ENCODE measurements around the gene DNAI4. TPM values are rescaled to one million over a fixed set of nuclear protein-coding genes. Genes with fewer than 3 reads are reported as not detected.
"Not testable (repeated sequence)": the region's sequence is repeated elsewhere in the genome, so short reads cannot be mapped to it uniquely, and the experiment has no call there.

DNAI4 gene
- total RNA-seq, 1 donor from 2014 or later: 8.4 TPM

DNA sequence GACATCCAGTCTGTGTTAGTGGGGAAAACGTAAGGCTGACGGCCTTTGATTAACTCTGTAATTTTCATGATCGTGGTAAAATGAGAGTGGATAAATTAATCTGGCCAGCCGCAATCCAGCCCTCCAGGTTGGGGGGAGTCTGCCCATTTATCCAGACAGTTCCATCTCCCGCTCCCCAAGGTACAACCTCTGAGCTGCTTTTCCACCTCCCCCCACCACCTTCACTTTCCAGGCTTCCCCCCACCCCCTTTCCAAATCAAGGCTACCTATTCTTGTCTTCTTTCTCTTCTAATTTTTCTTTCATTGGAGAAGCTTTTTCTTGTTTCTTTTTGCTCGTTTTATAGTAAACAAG lies 6.1 kb upstream of the DNAI4 start:
- no peak for ATAC-seq
- no peak for DNase-seq
- intact Hi-C loops (cut with micrococcal nuclease): no loop called here

DNA sequence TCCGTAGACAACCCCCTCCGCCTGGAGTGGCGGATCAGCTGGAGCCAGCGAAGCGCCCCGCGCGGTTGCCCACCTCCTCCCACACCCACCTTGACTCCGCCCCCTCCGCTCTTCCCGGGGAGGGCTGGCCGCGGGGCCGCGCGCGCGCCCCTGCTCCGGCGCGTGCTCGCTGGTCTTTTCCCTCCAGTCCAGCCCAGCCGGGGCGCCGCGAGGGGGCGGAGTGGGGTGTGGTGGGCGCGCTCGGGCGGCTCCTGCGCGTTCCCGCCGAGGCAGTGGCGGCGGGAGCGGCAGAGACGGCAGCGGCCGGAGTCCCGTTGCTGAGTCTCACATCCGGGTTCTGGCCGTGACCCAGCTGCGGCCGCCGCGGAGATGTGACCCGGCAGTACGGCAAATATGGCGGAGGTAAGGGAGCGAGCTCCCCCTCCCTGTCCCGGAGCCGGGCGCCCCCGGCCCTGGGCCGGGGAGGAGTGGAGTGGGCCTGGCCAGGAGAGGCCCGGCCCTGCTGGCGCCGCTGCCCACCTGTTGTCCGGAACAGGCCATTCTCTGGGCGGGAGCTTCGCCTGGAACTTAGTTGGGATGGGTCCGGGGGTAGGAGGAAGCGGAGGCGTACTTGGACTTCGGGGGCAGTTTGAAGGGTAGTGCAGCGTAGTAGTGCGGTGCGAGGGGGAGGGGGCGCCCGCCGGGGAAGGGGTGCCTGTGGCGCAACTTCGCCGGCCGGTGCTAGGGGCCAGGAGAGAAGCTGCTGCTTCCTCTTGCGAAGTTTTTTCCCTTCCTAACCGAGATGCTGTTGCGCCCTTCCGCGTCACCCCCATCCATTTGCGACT lies 5.6 kb upstream of the DNAI4 start:
- intact Hi-C loops (cut with micrococcal nuclease): no loop called here
- DNase-seq (peak; percentile 98), ATAC-seq (peak; percentile 90)

DNA sequence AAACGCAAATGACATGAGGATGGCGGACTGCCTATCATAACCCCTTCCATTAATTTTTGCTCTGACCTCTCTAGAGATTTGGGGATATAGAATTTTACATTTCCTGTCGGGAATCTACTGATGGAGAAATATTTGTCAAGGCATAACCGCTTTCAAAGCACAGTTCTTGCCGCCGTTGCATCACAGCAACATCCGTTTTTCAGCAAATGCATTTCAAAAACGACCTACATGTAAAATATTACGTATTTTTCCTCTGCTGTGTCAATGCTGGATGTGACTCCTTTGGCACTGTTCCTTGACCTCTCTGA lies 5.0 kb upstream of the DNAI4 start:
- DNase-seq (no peak), ATAC-seq (no peak)
- intact Hi-C loops (cut with micrococcal nuclease): no loop called here

DNA sequence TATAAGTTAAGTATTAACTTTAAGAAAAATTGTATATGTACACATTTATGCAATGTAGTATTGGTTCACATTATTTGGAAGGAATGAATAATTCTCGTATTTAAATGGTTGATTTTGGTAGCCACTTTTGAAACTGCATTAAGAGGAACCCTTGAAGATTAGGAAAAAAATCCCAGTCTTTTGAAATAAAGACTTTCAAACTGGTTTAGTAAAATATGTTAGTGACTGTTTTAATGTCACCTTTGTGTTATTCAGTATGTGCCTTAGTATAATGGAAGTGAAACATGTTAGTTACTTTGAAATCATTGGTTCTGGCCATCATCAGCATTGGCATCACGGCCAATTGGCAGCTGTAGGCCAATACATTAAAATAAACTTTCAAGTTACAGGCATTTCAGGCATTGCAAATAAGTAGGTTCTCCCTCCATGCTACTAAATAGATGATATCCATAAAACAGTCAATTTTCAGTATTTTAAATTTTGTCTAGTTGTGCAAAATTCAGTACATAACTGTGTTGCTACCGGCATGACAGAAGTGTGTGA lies 4.6 kb upstream of the DNAI4 start:
- intact Hi-C loops (cut with micrococcal nuclease): no loop called here
- DNase-seq (no peak), ATAC-seq (no peak)

DNA sequence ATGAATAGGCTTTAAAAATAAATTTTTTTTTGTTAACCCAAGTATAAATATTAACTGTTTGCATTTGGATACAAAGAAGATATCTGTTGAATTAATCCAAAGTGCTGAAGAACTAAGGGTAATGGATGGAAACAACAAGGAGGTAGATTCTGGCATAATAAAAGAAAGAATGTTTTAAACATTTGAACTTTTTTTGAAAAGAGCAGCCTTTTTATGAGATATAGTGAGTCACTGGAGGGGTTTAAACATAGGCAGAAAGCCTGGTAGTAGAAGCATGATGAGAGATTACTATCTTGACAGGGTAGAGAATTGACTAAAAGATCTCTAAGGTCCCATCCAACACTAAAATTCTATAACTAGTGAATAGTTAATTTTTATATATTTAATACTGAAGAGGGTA lies 2.9 kb upstream of the DNAI4 start:
- no peak for DNase-seq
- no peak for ATAC-seq
- intact Hi-C loops (cut with micrococcal nuclease): no loop called here

DNA sequence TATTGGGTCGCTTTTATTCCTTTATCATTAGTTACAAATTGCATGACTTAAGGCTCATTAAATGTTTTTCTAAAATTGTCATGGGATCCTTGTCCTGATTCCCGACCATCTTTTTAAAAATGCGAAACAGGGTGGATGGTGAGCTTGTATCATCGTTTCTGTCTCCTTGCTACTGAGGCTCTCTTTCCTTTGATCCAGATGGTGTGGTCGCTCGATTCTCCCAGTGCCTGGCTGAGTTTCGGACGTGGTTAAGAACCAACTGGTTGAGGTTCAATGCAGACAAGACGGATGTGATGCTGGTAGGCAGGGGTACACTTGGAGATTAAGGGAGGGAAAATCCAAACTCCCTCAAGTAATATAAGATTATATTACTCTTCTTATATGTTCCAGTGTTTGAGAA lies 1.3 kb upstream of the DNAI4 start:
- intact Hi-C loops (cut with micrococcal nuclease): no loop called here
- DNase-seq: no peak
- no peak for ATAC-seq

DNA sequence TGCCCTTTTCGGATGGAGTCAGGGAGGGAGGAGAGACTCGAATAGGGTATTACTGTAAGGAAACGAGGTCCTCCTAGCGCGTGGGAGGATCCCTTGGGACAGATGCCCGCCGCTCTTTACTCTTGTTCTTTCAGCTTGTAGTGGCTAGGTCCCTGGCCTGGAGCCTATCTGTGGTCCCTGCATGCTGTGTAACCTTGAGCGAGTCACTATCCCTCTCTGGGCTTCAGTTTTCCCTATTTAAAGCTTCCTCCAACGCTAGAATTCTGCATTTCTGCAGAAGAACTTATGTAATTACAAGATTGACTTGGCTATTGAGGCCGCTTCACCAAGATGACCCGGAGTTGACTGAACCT lies 878 bp upstream of the DNAI4 start:
- DNase-seq: no peak
- ATAC-seq: peak; percentile 2
- intact Hi-C loops (cut with micrococcal nuclease): no loop called here

DNA sequence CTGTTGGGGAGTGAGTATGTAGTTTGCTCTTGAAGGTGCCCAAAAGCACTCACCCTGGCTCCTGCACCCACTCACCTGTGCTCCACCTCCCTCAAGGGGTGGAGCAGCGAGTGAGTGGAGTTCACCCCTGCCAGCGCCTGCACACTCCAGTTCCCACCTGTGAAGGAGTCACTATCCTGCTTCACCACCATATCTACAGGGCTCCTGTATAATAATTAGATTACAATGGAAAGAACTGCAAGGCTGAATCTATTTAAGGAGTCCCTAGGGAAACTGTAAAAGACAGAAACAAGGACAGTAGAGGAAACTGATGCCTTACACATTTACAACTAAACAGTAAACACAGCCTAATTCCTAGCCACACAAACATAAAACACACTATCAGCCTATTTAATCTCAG lies 4.1 kb downstream of the DNAI4 start:
- no peak for DNase-seq
- intact Hi-C loops (cut with micrococcal nuclease): no loop called here

DNA sequence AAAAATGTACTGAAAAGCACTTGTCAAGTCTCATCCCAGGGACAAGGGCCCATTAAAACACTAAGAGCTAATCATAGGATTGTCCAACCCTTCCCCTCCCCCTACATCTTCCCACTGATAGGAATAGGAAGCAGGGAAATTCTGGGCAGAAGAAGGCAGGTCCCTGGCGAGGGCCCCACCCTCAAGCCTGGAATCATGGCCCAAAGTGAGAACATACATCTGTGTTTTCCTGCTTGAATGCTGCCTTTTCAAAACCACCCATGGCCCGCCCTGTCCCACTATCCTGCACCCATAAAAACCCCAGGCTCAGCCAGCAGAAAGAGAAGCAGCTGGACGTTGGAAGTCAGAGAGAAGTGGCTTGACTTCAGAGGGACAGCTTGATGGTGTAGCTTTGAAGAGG lies 4.8 kb downstream of the DNAI4 start:
- DNase-seq (no peak), ATAC-seq (no peak)
- intact Hi-C loops (cut with micrococcal nuclease): no loop called here

More for the DNA sequence above, 4.1 kb downstream of the DNAI4 start:
- no peak for ATAC-seq

DNA sequence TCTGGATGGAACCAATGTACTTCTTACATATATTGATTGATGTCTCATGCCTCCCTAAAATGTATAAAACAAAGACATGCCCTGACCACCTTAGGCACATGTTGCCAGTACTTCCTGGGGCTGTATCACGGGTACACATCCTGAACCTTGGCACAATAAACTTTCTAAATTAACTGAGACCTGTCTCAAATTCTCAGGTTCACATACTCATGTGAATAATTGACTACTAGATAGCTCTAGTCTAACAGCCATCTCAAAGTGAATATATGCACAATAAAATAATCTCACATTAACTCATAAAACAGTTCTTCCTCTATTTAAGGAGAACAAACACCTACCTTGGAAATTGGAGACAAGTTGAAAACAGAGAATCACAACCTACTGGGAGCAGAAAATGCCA lies 5.6 kb downstream of the DNAI4 start:
- ATAC-seq: no peak
- intact Hi-C loops (cut with micrococcal nuclease): no loop called here
- DNase-seq: no peak

DNA sequence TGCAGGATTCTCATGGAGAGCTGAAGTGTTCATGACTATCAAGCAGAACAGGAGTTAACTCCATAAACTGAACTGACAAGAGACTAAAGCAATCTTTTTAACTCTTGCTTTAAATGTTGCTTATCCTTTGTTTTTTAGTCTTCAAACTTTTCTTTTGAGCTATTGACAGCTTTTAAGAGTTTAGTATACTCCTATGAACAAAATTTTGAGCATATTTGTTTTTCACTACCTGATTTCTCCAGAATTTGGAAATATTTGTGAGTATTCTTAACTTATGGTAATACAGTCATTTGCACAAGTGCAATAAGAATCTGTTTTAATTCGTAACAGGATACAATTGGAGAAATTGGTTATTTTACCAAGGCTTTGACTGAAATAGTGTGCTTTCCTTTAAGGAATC lies 7.2 kb downstream of the DNAI4 start:
- DNase-seq (no peak), ATAC-seq (no peak)
- intact Hi-C loops (cut with micrococcal nuclease): no loop called here

DNA sequence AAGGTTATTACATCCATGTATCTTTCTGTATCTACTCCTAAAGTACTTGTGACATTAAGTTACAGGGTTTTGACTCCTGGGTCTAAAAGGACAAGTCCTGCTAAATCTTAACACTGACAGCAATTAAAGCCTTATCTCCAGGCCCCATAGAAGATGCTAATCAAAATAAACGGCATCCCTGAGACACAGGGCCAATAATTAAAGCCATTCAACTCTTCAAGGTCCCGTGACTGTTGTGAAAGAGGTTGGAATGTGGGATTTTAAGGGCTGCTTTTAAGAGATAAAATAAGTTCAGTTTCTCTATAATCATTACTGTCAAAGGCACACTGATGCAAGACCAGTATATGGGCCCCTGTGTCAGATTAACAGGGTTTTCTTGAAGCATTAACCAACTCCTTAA lies 8.3 kb downstream of the DNAI4 start:
- DNase-seq (no peak), ATAC-seq (no peak)
- intact Hi-C loops (cut with micrococcal nuclease): no loop called here

DNA sequence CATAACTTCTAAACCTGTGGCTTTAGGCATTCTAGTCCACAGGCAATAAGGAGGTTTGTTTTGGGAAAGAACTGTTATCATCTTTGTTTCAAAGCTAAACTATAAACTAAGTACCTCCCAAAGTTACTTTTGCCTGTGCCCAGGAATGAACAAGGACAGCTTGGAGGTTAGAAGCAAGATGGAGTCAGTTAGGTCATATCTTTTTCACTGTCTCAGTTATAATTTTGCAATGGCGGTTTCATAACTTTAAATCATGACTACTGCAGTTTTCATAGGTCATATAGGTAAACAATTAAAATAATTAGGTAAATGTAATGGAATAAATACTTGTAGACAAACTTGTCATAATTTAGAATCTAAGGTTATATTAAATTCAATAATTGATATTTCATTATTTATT lies 9.5 kb downstream of the DNAI4 start:
- DNase-seq; intact Hi-C loops (cut with micrococcal nuclease); ATAC-seq: not testable (repeated sequence)

DNA sequence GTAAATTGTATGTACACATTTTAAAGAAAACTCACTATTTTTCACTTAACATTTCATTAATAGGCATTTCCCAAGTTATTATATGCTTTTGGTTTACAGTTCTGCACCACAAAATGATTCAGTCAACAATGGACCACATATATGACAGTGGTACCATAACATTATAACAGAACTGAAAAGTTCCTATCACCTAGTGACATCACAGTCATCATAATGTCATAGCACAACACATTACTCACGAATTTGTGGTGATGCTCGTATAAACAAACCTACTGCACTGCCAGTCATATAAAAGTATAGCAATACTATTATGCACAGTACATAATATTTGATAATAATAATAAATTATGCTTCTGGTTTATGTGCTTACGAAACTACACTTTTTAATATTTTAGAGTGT lies 30.9 kb downstream of the DNAI4 start:
- ATAC-seq: no peak
- DNase-seq: no peak
- intact Hi-C loops (cut with micrococcal nuclease): no loop called here

DNA sequence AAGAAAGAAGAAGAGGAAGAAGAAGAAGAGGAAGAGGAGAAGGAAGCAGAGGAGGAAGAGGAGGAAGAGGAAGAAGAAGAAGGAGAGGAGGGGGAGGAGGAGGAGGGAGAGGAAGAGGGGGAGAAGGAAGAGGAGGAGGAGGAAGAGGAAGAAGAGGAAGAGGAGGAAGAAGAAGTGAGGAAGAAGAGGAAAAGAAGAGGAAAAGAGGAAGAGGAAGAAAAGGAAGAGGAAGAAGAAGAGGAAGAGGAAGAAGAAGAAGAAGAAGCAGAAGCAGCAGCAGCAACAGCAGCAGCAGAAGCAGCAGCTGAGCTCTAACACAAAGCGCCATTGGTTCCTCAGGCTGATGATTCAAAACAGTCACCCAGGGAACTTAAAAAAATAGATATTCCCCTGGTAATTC lies 34.0 kb downstream of the DNAI4 start:
- intact Hi-C loops (cut with micrococcal nuclease): no loop called here
- ATAC-seq (no peak), DNase-seq (no peak)

DNA sequence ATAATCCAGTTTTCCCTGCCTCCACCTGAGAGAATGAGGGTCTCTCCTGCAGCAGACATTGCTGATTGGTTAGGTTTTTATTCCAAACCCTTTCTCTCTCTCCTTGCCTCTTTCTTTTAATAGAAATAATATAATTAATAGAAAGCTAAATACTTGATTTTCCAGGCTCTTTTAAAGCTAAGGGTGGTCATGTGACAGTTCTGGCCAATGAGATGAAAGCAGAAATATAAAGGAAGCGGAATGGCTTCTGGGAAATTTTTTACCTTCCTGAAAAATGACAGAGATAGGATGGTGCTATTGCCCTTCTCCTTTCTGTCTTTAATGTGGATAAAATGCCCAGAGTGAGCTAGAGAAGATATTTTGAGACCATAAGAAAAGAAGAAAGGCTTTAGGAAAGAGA lies 35.6 kb downstream of the DNAI4 start:
- DNase-seq: no peak

DNA sequence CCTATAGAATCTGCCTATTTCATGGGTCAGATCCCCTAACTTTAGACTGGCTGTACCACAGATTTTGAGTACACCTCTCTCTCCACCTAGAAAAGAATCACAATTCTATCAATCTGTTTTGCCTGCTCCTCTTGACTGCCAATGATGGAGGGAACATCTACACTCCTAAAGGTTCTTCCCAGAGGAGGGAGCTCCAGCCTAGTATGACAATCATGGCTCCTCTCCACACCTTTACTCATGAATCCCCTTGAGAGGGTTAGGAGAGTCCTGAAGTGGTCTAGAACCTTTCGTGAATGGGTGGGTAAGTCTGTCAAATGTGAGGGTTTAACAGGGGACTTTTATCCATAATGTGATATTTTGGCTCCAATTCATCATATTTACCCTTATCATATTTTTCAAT lies 48.0 kb downstream of the DNAI4 start:
- intact Hi-C loops (cut with micrococcal nuclease): no loop called here
- DNase-seq: no peak
- no peak for ATAC-seq

More for the DNA sequence above, 35.6 kb downstream of the DNAI4 start:
- no peak for ATAC-seq
- intact Hi-C loops (cut with micrococcal nuclease): no loop called here

DNA sequence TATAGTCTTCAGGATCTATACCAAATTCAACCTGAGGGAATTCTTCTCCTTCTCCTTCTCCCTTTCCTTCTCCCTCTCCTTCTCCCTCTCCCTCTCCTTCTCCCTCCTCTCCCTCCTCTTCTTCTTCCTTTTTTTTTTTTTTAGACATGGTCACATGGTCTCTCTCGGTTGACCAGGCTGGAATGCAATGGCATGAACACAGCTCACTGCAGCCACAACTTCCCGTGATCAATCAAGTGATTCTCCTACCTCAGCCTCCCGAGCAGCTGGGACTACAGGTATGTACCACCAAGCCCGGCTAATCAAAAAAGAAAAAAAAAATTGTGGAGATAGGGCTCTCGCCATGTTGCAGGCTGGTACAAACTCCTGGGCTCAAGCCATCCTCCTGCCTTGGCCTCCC lies 51.5 kb downstream of the DNAI4 start:
- DNase-seq (no peak), ATAC-seq (no peak)
- intact Hi-C loops (cut with micrococcal nuclease): no loop called here

DNA sequence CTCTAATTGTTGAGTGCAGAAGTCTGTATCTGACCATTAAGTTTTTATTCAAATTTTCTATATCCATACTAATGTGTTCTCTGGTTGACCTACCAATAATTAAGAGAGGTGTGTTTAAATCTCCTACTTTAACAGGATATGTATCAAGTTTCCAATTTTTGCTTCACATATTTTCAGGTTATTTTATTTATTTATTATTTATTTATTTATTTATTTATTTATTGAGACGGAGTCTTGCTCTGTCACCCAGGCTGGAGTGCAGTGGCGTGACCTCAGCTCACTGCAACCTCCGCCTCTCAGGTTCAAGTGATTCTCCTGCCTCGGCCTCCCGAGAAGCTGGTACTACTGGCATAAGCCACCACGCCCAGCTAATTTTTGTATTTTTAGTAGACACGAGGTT lies 52.6 kb downstream of the DNAI4 start:
- intact Hi-C loops (cut with micrococcal nuclease); ATAC-seq; DNase-seq: not testable (repeated sequence)

DNA sequence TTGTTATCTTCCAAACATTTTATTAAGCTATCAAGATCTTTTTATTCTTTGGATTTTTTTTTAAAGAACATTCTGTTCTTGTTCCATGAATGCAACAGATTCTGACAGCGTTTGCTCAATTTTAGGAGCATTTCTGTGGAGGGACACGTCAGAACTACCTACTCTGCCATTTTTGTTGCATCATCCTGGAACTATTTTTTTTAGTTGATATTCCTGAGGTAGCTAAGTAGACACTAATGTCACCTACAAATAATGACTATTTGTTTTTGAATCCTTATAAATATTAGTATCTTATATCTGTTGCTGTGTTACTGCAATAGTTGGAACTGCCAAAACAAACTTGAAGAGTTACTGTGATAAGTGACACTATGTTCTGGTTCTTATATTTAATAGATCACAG lies 57.2 kb downstream of the DNAI4 start:
- DNase-seq (no peak), ATAC-seq (no peak)
- intact Hi-C loops (cut with micrococcal nuclease): no loop called here

DNA sequence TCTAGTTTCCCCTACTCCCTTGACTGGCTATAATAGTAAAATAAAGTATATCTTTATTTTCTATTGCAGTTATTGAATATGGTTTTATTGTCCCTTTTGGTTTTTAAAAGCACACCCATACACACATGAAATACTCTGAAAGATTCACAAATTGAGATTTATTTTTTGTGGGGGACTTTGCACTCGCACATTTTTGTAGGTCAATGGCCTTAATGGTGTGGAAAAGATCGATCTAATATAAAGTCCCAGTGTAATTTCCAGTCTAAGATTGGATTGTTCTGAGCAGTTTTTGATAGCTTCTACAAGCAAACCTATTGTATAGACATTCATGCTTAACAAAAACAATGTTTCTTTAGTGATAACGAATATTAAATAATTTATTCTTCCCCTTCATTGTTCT lies 64.1 kb downstream of the DNAI4 start:
- no peak for DNase-seq
- ATAC-seq: no peak
- intact Hi-C loops (cut with micrococcal nuclease): no loop called here

DNA sequence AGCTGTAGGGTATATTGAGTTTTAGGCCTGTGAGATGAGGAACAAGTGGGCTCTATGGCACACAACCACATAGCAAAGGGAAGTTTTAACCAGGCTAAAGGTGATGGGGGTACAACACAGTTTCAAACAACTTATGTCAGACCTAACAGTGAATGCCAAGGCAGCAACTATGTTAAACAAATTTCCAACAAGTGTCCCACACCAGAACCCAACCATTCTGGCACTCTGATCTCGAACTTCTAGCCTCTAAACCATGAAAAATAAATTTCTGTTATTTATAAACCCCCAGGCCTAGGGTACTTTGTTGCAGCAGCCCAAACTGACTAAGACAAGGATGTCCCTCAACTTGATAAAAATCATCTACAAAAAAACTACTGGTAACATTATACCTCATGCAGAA lies 71.3 kb downstream of the DNAI4 start:
- DNase-seq (no peak), ATAC-seq (no peak)
- intact Hi-C loops (cut with micrococcal nuclease): no loop called here

All from left ventricle myocardium superior (tissue), 1 donor.